Measurements from ENCODE around the gene RCOR3. TPM values are rescaled to one million over a fixed set of nuclear protein-coding genes. Genes with fewer than 3 reads are reported as not detected.

Gene RCOR3
- total and polyA plus RNA-seq, 2 of the 8 experiments (the other 6 are each of a cell fraction or from before 2014, with no cell fraction given) = 21.4 to 36.3 TPM

DNA sequence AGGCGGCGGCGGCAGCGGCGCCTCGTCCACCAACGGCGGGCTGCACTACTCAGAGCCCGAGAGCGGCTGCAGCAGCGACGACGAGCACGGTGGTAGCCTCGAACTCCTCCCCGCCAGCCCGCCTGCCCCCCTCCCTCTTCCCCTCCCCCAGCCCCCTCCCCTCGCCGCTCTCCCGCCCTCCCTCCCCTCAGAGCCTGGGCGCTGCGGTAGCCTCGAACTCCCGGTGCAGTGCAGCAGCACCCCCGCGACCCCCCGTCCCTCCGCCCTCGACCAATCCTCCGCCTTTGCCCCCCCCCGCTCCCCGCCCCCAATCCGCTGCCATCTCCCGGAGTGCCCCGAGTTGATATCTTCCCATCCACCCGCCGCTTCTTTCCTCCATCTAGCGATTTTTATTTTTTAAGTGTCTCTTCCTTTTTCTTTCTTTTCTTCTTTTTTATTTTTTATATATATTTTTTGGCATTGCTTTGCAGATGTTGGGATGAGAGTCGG is 516 bp downstream of the RCOR3 start:
- H2BK15ac ChIP-seq (ENCODE audit: low read length) = peak overlapping the region; percentile 46; the same call in 1 of the 2 replicates
- peaks cover 18% of the 10 kb centered on the region; the same call in 1 of the 2 replicates for H3K23me2 ChIP-seq (ENCODE audit: low read depth, low read length)
- H2BK120ac ChIP-seq (replicated peaks; ENCODE audit: low read depth, low read length) = peak overlapping the region; percentile 54
- peaks cover 0 to 3% of the 10 kb centered on the region in 2 experiments for H4K20me1 ChIP-seq (replicated peaks in 1 of 2; ENCODE audit: control insufficient read depth in 1 of 2, insufficient read depth in 2 of 2, low read length in 2 of 2)
- H2BK12ac ChIP-seq (ENCODE audit: low read depth, low read length) = peak overlapping the region; percentile 50; the same call in 1 of the 2 replicates
- H2AFZ ChIP-seq (ENCODE audit: low read length) = no peak overlapping the region; the same call in 1 of the 2 replicates
- peak overlapping the region; percentile 99 for H4K8ac ChIP-seq (ENCODE audit: extremely low read depth, insufficient read depth, low read length)
- H3K27ac ChIP-seq (ENCODE audit: low read depth, low read length) = peak overlapping the region; percentile 97
- peak overlapping the region; percentile 99 for H3K18ac ChIP-seq (ENCODE audit: extremely low read depth, low read length)
- H3K56ac ChIP-seq (replicated peaks; ENCODE audit: insufficient read length, low read depth, low read length) = peak overlapping the region; percentile 99
- FAIRE-seq = no peak
- peak overlapping the region; percentile 94 to 99 (median 98) for H3K9ac ChIP-seq (replicated peaks in 1 of 4; ENCODE audit: extremely low read depth in 1 of 4, low read depth in 3 of 4, low read length in 3 of 4)
- H3K23ac ChIP-seq (ENCODE audit: insufficient read length) = no peak overlapping the region
- peak overlapping the region; percentile 98 for H2BK5ac ChIP-seq (ENCODE audit: low read depth, low read length)
- H3K4ac ChIP-seq (replicated peaks; ENCODE audit: insufficient read length, low read depth, low read length) = peak overlapping the region; percentile 97
- H2AK5ac ChIP-seq (ENCODE audit: low read depth, low read length) = no peak overlapping the region
- H4K5ac ChIP-seq (ENCODE audit: insufficient read length, low read depth, low read length) = peak overlapping the region; percentile 98
- DNase-seq (ENCODE audit: low read depth in 1 of 2, low spot score in 2 of 2) = no peak
- H3K9me3 ChIP-seq (ENCODE audit: insufficient read depth in 2 of 2, low read depth in 1 of 2, low read length in 1 of 2) = no peaks in the 10 kb centered on the region
- peaks cover 0 to 22% of the 10 kb centered on the region in 2 experiments; a peak in 2 of 4 replicates for H3K79me2 ChIP-seq (ENCODE audit: control insufficient read depth in 1 of 2, insufficient read depth in 2 of 2, low read length in 2 of 2)
- H3K4me3 ChIP-seq (ENCODE audit: extremely low read depth in 1 of 4, insufficient read depth in 2 of 4, low read depth in 3 of 4, low read length in 4 of 4) = peak overlapping the region; percentile 77 to 85 (median 84)
- no peaks in the 10 kb centered on the region for H3K27me3 ChIP-seq (replicated peaks in 1 of 4; ENCODE audit: control insufficient read depth in 3 of 4, extremely low read depth in 1 of 4, insufficient read depth in 3 of 4, low read length in 3 of 4)
- peaks cover 0 to 12% (median 0%) of the 10 kb centered on the region in 4 experiments; a peak in 1 of 8 replicates for H3K36me3 ChIP-seq (ENCODE audit: control insufficient read depth in 2 of 4, insufficient read depth in 4 of 4, low read length in 3 of 4)
- ChIA-PET CTCF (ENCODE audit: partially characterized antibody) (interaction anchor here (0.7 kb wide), 1 partner anchor 1002 kb away, joined by 3 read pairs; no protein-coding TSS in a partner anchor), POLR2A (ENCODE audit: partially characterized antibody) (interaction anchor here (1.0 to 2.3 kb wide), 3 partner anchors 10 to 24 kb away, joined by 3 to 11 read pairs (median 4); no protein-coding TSS in a partner anchor)
- peak overlapping the region; percentile 97 for H4K91ac ChIP-seq (replicated peaks; ENCODE audit: insufficient read length, low read length)
- no peaks in the 10 kb centered on the region; the same call in 1 of the 2 replicates for H3K79me1 ChIP-seq (ENCODE audit: low read depth, low read length)
- H3K14ac ChIP-seq (ENCODE audit: insufficient read length) = peak overlapping the region; percentile 11
- 3% methylated on average over 8 of the region's 39 CpGs; no CpG with 5 or more reads in 1 of the 2 experiments for WGBS, 2 experiments (ENCODE audit: extremely low coverage in 1 of 2, insufficient coverage in 1 of 2, insufficient read length in 1 of 2, insufficient replicate concordance in 2 of 2, low coverage in 1 of 2, low lambda C conversion rate in 2 of 2, missing lambda C conversion rate in 1 of 2)
- peak; percentile 57; the same call in 1 of the 2 replicates for TF ChIP-seq TAF1 (IDR thresholded peaks at IDR 0.05; ENCODE audit: low read depth, low read length)
- TF ChIP-seq SIX5 (IDR thresholded peaks at IDR 0.05; ENCODE audit: low read depth, low read length) = no peak
- TF ChIP-seq EP300 (IDR thresholded peaks at IDR 0.05; ENCODE audit: borderline replicate concordance in 1 of 2, low read depth in 2 of 2, low read length in 2 of 2) = no peak
- H3K4me1 ChIP-seq (replicated peaks in 1 of 4; ENCODE audit: control insufficient read depth in 3 of 4, insufficient read depth in 4 of 4, low read length in 3 of 4) = no peaks in the 10 kb centered on the region; a peak in 1 of 7 replicates
- H2BK20ac ChIP-seq (ENCODE audit: low read length) = no peak overlapping the region
- H3K4me2 ChIP-seq (ENCODE audit: insufficient read depth in 1 of 2, low read depth in 2 of 2, low read length in 2 of 2) = peak overlapping the region; percentile 86 to 92
